K562 (cell line): ENCODE measurements around the gene FRMD4B. TPM values are rescaled to one million over a fixed set of nuclear protein-coding genes. Genes with fewer than 3 reads are reported as not detected.

ENCODE experiments used
- ASH1L ChIP-seq: fragments of 450-650 bp; IDR thresholded peaks from 2 replicates; pipeline ENCODE4 v1.6.1; 2018; ENCODE audit warnings: borderline replicate concordance, mild to moderate bottlenecking, low read depth; ENCODE audit not compliant: partially characterized antibody
- CHAMP1 ChIP-seq: fragments of 450-650 bp; IDR thresholded peaks from 2 replicates; pipeline ENCODE4 v1.6.1; 2016; ENCODE audit warnings: mild to moderate bottlenecking
- EHMT2 ChIP-seq: fragments of 450-650 bp; IDR thresholded peaks from 2 replicates; pipeline ENCODE4 v1.6.1; 2018; ENCODE audit warnings: antibody characterized with exemption
- HNRNPUL1 ChIP-seq: fragments of 200-400 bp; formaldehyde crosslinking; IDR thresholded peaks from 2 replicates; pipeline ENCODE4 v1.6.1; 2017; ENCODE audit warnings: low read length
- IRF9 ChIP-seq: fragments of 450-650 bp; IDR thresholded peaks from 2 replicates; pipeline ENCODE4 v1.6.1; 2016; ENCODE audit warnings: missing biosample characterization, missing genetic modification characterization
- MLLT1 ChIP-seq, 2 experiments: fragments of 450-650 bp; IDR thresholded peaks; 2 replicates each; pipeline ENCODE4 v1.6.1; 2016
- NBN ChIP-seq: fragments of 450-650 bp; IDR thresholded peaks from 2 replicates; pipeline ENCODE4 v1.6.1; 2016; ENCODE audit warnings: low read depth, mild to moderate bottlenecking
- PBX2 ChIP-seq, 2 experiments: IDR thresholded peaks in 1 of 2; conservative IDR thresholded peaks in 1 of 2; 2 replicates each; pipeline ENCODE4 v1.6.1; 2016; ENCODE audit warnings: low read depth in 2 of 2, mild to moderate bottlenecking in 1 of 2, missing compliant biosample characterization in 1 of 2, missing genetic modification characterization in 1 of 2, moderate library complexity in 1 of 2
- PRMT5 ChIP-seq: sonication (generic); formaldehyde crosslinking; IDR thresholded peaks from 2 replicates; pipeline ENCODE4 v1.5.0; 2020; ENCODE audit warnings: missing genetic modification reagents
- RFX1 ChIP-seq: fragments of 450-650 bp; IDR thresholded peaks from 2 replicates; pipeline ENCODE4 v1.6.1; 2016; ENCODE audit warnings: mild to moderate bottlenecking, moderate library complexity
- RHOXF2B ChIP-seq: fragments of 250-450 bp; sonication (Bioruptor Pico); conservative IDR thresholded peaks from 2 replicates; pipeline ENCODE4 v1.5.1; 2021
- SMARCA5 ChIP-seq: fragments of 450-650 bp; IDR thresholded peaks from 2 replicates; pipeline ENCODE4 v1.6.1; 2016
- TRIM25 ChIP-seq: fragments of 450-650 bp; IDR thresholded peaks from 2 replicates; pipeline ENCODE4 v1.7.0; 2016; ENCODE audit warnings: borderline replicate concordance
- ZNF146 ChIP-seq: IDR thresholded peaks from one replicate; pipeline ENCODE4 v1.6.1; 2018; ENCODE audit warnings: missing compliant biosample characterization; ENCODE audit not compliant: unreplicated experiment
- ZNF253 ChIP-seq: fragments of 250-450 bp; sonication (Bioruptor Pico); conservative IDR thresholded peaks from 2 replicates; pipeline ENCODE4 v1.6.1; 2021; ENCODE audit warnings: mild to moderate bottlenecking
- ZNF639 ChIP-seq, 2 experiments: fragments of 200-800 bp in 1 of 2; sonication (Bioruptor generic) in 1 of 2; sonication (generic) in 1 of 2; formaldehyde crosslinking in 1 of 2; IDR thresholded peaks in 1 of 2; conservative IDR thresholded peaks in 1 of 2; 2 replicates each; pipeline versions ENCODE4 v1.5.0 to v1.6.1; 2016 to 2020; ENCODE audit warnings: missing compliant biosample characterization in 1 of 2, missing genetic modification characterization in 1 of 2, missing genetic modification reagents in 1 of 2
- polyA plus RNA-seq, 8 experiments: library from polyadenylated mRNA; depleted of rRNA in 4 of 8; stranded (reverse) in 5 of 8; unstranded in 3 of 8; fragments of >200 nt; fragmentation: Nextera tagmentation in 2 of 8; fragmentation: Illumina TruSeq in 1 of 8; extraction: Ambion mirVana in 2 of 8; extraction: Trizol in 1 of 8; gene quantifications; 2 replicates each; pipeline versions ENCODE4 v1.2.1 to v1.2.3, GENCODE V29; 2011 to 2014; ENCODE audit warnings: inconsistent platforms in 1 of 8, missing spikeins in 1 of 8
- total RNA-seq, 7 experiments: library from RNA; depleted of rRNA in 6 of 7; stranded (reverse); fragments of >200 nt in 6 of 7; fragmentation: Illumina TruSeq in 2 of 7; extraction: Trizol in 2 of 7; gene quantifications; 2 replicates each; pipeline versions ENCODE4 v1.2.1 to v1.2.3, GENCODE V29; 2011 to 2021; ENCODE audit warnings: low replicate concordance in 1 of 7

FRMD4B gene
- total and polyA plus RNA-seq, 9 of the 15 experiments (the other 6 are each of a cell fraction or from before 2014, with no cell fraction given), result 0.03 to 0.09 (median 0.04) TPM; not detected in 3

- TF ChIP-seq ASH1L (no peak), EHMT2 (no peak), PBX2 (CRISPR knock-in tag; IDR thresholded peaks at IDR 0.05; ENCODE audit: low read depth) (no peak), PBX2 (tag; conservative IDR thresholded peaks at IDR 0.05; ENCODE audit: low read depth) (0 out of 2 replicates have a peak, but pooled peaks have one; percentile 40), RHOXF2B (CRISPR knock-in tag) (no peak), HNRNPUL1 (no peak), RFX1 (no peak), SMARCA5 (no peak), ZNF639 (CRISPR knock-in tag; conservative IDR thresholded peaks at IDR 0.05 in 1 of 2, IDR thresholded peaks at IDR 0.05 in 1 of 2) (no peak), IRF9 (tag) (0 out of 2 replicates have a peak, but pooled peaks have one; percentile 9), CHAMP1 (no peak), PRMT5 (CRISPR knock-in tag) (no peak), TRIM25 (no peak), ZNF253 (CRISPR knock-in tag) (no peak), NBN (peak; percentile 37; the same call in 1 of the 2 replicates), ZNF146 (no peak), MLLT1 (IDR thresholded peaks at IDR 0.05) (peak in 1 of 2 experiments; percentile 98; a peak in 2 of 4 replicates)
Measured at GRCh38 chr3:69143612-69144011, 242.3 kb downstream of the FRMD4B start (continued).
